ENCODE data around the gene MARCKSL1. TPM values are rescaled to one million over a fixed set of nuclear protein-coding genes. Genes with fewer than 3 reads are reported as not detected.

MARCKSL1 gene
- total RNA-seq (ENCODE audit: unreplicated experiment): 730 TPM
- long read RNA-seq, transcript MARCKSL1-201 (2 exons, 1,699 nt): major isoform, 978 of 996 reads
- long read RNA-seq, partial matches to known transcripts: 9 of 996 reads
- long read RNA-seq, other reads (novel, unspliced or antisense): 9 of 996 reads

- H3K4me1 Mint-ChIP-seq (ENCODE audit: unreplicated experiment): peaks cover 44% of the 10 kb centered on the region
- H3K9me3 Mint-ChIP-seq (ENCODE audit: unreplicated experiment): no peaks in the 10 kb centered on the region
- no peak for TF ChIP-seq CTCF (IDR thresholded peaks at IDR 0.05; ENCODE audit: unreplicated experiment)
- H3K27ac Mint-ChIP-seq (ENCODE audit: unreplicated experiment): peak within 1 kb of the TSS; percentile 84
- H3K27me3 Mint-ChIP-seq (ENCODE audit: unreplicated experiment): peaks cover 35% of the 10 kb centered on the region
- DNase-seq (ENCODE audit: low spot score): peak; percentile 91
- H3K4me3 Mint-ChIP-seq (ENCODE audit: unreplicated experiment): peak within 1 kb of the TSS; percentile 98
- peaks cover 37% of the 10 kb centered on the region for H3K36me3 Mint-ChIP-seq (ENCODE audit: low read depth, unreplicated experiment)
Measured at GRCh38 chr1:32335790-32336590, at the start of gene MARCKSL1. TSS of gene MARCKSL1 (minus strand) at chr1:32336233. CDS start at chr1:32336033, 200 bp downstream.

- Mint-ChIP-seq H3K9me3 (ENCODE audit: unreplicated experiment) (no peaks in the 10 kb centered on the region), H3K36me3 (ENCODE audit: low read depth, unreplicated experiment) (peaks cover 37% of the 10 kb centered on the region), H3K4me1 (ENCODE audit: unreplicated experiment) (no peaks in the 10 kb centered on the region), H3K4me3 (ENCODE audit: unreplicated experiment) (no peak overlapping the region), H3K27me3 (ENCODE audit: unreplicated experiment) (no peaks in the 10 kb centered on the region), H3K27ac (ENCODE audit: unreplicated experiment) (peak overlapping the region; percentile 11)
- no peak for DNase-seq (ENCODE audit: low spot score)
- TF ChIP-seq CTCF (IDR thresholded peaks at IDR 0.05; ENCODE audit: unreplicated experiment): no peak
Measured at GRCh38 chr1:32380057-32380456, 44.0 kb upstream of the MARCKSL1 start.

GRCh38 chr1:32377541-32378220, 41.6 kb upstream of the MARCKSL1 start:
- peaks cover 49% of the 10 kb centered on the region for H3K36me3 Mint-ChIP-seq (ENCODE audit: low read depth, unreplicated experiment)
- H3K27ac Mint-ChIP-seq (ENCODE audit: unreplicated experiment): no peak overlapping the region

GRCh38 chr1:32376199-32376598, 40.2 kb upstream of the MARCKSL1 start:
- no peaks in the 10 kb centered on the region for H3K9me3 Mint-ChIP-seq (ENCODE audit: unreplicated experiment)
- H3K27ac Mint-ChIP-seq (ENCODE audit: unreplicated experiment): no peak overlapping the region
- TF ChIP-seq CTCF (IDR thresholded peaks at IDR 0.05; ENCODE audit: unreplicated experiment): no peak
- DNase-seq (ENCODE audit: low spot score): no peak
- H3K27me3 Mint-ChIP-seq (ENCODE audit: unreplicated experiment): no peaks in the 10 kb centered on the region
- H3K4me1 Mint-ChIP-seq (ENCODE audit: unreplicated experiment): no peaks in the 10 kb centered on the region
- no peak overlapping the region for H3K4me3 Mint-ChIP-seq (ENCODE audit: unreplicated experiment)
- H3K36me3 Mint-ChIP-seq (ENCODE audit: low read depth, unreplicated experiment): peaks cover 58% of the 10 kb centered on the region

More at GRCh38 chr1:32377541-32378220, 41.6 kb upstream of the MARCKSL1 start:
- peak overlapping the region; percentile 76 for H3K4me3 Mint-ChIP-seq (ENCODE audit: unreplicated experiment)
- H3K4me1 Mint-ChIP-seq (ENCODE audit: unreplicated experiment): no peaks in the 10 kb centered on the region
- DNase-seq (ENCODE audit: low spot score): no peak
- H3K9me3 Mint-ChIP-seq (ENCODE audit: unreplicated experiment): no peaks in the 10 kb centered on the region
- no peak for TF ChIP-seq CTCF (IDR thresholded peaks at IDR 0.05; ENCODE audit: unreplicated experiment)
- H3K27me3 Mint-ChIP-seq (ENCODE audit: unreplicated experiment): no peaks in the 10 kb centered on the region
